OCI-LY1 (cell line): ENCODE data around the gene SPATS2L.

Experiments
- EZH2 ChIP-seq: fragments of 200-600 bp; sonication (generic), shearing (Covaris generic); IDR thresholded peaks from 2 replicates; pipeline ENCODE4 v1.8.0; 2017; ENCODE audit warnings: borderline replicate concordance, mixed run types, mild to moderate bottlenecking, antibody characterized with exemption, low read length, moderate library complexity, mixed read lengths
- TF ChIP-seq, protein P1 (sequence below): fragments of 200-600 bp; sonication (generic), shearing (Covaris generic); IDR thresholded peaks from 2 replicates; pipeline ENCODE4 v1.5.1; 2017; ENCODE audit warnings: mild to moderate bottlenecking, antibody characterized with exemption, low read length, moderate library complexity, mixed read lengths

DNA sequence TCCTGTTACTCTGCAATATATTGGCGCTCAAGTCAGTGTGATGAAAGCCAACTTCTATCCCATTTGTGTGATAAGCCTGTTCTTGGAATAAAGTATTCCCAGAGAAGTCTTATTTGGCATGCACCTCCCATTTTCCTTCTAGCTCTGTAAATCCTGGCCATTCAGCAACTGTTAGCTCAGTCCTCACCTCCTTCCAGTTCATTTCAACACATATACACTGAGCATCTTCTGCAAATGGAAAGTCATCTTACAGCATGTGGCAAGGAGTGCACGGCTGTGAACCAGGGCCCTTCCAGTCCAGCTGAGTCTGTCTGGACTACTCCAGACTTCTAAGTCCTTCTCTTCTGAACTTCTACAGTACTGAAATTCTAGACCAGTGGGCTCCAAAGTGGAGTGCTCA lies 53.1 kb downstream of the SPATS2L start:
- TF ChIP-seq, protein P1, sequence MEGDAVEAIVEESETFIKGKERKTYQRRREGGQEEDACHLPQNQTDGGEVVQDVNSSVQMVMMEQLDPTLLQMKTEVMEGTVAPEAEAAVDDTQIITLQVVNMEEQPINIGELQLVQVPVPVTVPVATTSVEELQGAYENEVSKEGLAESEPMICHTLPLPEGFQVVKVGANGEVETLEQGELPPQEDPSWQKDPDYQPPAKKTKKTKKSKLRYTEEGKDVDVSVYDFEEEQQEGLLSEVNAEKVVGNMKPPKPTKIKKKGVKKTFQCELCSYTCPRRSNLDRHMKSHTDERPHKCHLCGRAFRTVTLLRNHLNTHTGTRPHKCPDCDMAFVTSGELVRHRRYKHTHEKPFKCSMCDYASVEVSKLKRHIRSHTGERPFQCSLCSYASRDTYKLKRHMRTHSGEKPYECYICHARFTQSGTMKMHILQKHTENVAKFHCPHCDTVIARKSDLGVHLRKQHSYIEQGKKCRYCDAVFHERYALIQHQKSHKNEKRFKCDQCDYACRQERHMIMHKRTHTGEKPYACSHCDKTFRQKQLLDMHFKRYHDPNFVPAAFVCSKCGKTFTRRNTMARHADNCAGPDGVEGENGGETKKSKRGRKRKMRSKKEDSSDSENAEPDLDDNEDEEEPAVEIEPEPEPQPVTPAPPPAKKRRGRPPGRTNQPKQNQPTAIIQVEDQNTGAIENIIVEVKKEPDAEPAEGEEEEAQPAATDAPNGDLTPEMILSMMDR, result no peak
- no peak for TF ChIP-seq EZH2
